Dedifferentiated amniotic fluid mesenchymal stem cell (primary cell): ENCODE measurements around the gene DIAPH2.
"Not testable (repeated sequence)": the region's sequence is repeated elsewhere in the genome, so short reads cannot be mapped to it uniquely, and the experiment has no call there.

ENCODE experiments used
- DNase-seq: peaks from one replicate; pipeline ENCODE4 v3.0.0-alpha.2; 2016; ENCODE audit errors: extremely low spot score

The DIAPH2 gene

GRCh38 chrX:97380200-97380599 is 695.6 kb downstream of the DIAPH2 start:
- DNase-seq: no peak

GRCh38 chrX:97384685-97385084 is 700.0 kb downstream of the DIAPH2 start:
- DNase-seq: no peak

GRCh38 chrX:97387004-97387403 is 702.4 kb downstream of the DIAPH2 start:
- no peak for DNase-seq

- peak; percentile 50 for DNase-seq
Measured at GRCh38 chrX:97389761-97390192, 705.1 kb downstream of the DIAPH2 start.

GRCh38 chrX:97397371-97397770 is 712.7 kb downstream of the DIAPH2 start:
- DNase-seq: no peak

GRCh38 chrX:97398030-97398551 is 713.4 kb downstream of the DIAPH2 start:
- no peak for DNase-seq

GRCh38 chrX:97399400-97399799 is 714.8 kb downstream of the DIAPH2 start:
- DNase-seq: peak; percentile 44

- no peak for DNase-seq
Measured at GRCh38 chrX:97400492-97400891, 715.9 kb downstream of the DIAPH2 start.

GRCh38 chrX:97401154-97401553 is 716.5 kb downstream of the DIAPH2 start:
- DNase-seq: no peak

GRCh38 chrX:97401586-97402136 is 717.0 kb downstream of the DIAPH2 start:
- DNase-seq: no peak

GRCh38 chrX:97402333-97402732 is 717.7 kb downstream of the DIAPH2 start:
- DNase-seq: no peak

- DNase-seq: no peak
Measured at GRCh38 chrX:97402903-97403302, 718.3 kb downstream of the DIAPH2 start.

- DNase-seq: no peak
Measured at GRCh38 chrX:97405031-97405660, 720.5 kb downstream of the DIAPH2 start.

- not testable (repeated sequence) for DNase-seq
Measured at GRCh38 chrX:97409632-97410415, 725.2 kb downstream of the DIAPH2 start.

- no peak for DNase-seq
Measured at GRCh38 chrX:97416461-97416860, 731.8 kb downstream of the DIAPH2 start.

- DNase-seq: no peak
Measured at GRCh38 chrX:97429101-97429500, 744.5 kb downstream of the DIAPH2 start.

GRCh38 chrX:97431281-97431680 is 746.6 kb downstream of the DIAPH2 start:
- no peak for DNase-seq

GRCh38 chrX:97446298-97446882 is 761.7 kb downstream of the DIAPH2 start:
- DNase-seq: no peak

- DNase-seq: no peak
Measured at GRCh38 chrX:97447306-97447705, 762.7 kb downstream of the DIAPH2 start.

- no peak for DNase-seq
Measured at GRCh38 chrX:97452283-97452682, 767.6 kb downstream of the DIAPH2 start.

GRCh38 chrX:97461763-97462162 is 777.1 kb downstream of the DIAPH2 start:
- DNase-seq: no peak

- DNase-seq: no peak
Measured at GRCh38 chrX:97471071-97471470, 786.4 kb downstream of the DIAPH2 start.
